CD14-positive monocyte (primary cell): Measurements from ENCODE around the gene TBC1D5. TPM values are rescaled to one million over a fixed set of nuclear protein-coding genes. Genes with fewer than 3 reads are reported as not detected.

Experiments
- DNase-seq, 3 donors: peaks; one replicate each; pipeline ENCODE4 v3.0.0-alpha.2; 2011 to 2022
- H2AFZ ChIP-seq: 2 replicates; pipeline ENCODE4 v1.6.0; 2012; ENCODE audit warnings: mild to moderate bottlenecking, low read depth, low read length, inconsistent platforms; ENCODE audit not compliant: insufficient read depth, poor library complexity, severe bottlenecking
- H3K27ac ChIP-seq, 2 donors: 1 replicate in 1 of 2; 2 replicates in 1 of 2; pipeline ENCODE4 v1.5.1; 2012 to 2013; ENCODE audit warnings: low read length in 2 of 2, control low read depth in 1 of 2, inconsistent platforms in 1 of 2, low read depth in 1 of 2, mild to moderate bottlenecking in 1 of 2
- H3K27me3 ChIP-seq, 2 donors: one replicate each; pipeline versions ENCODE4 v1.6.0 to v1.6.1; 2011 to 2013; ENCODE audit warnings: low read length in 2 of 2; ENCODE audit not compliant: control insufficient read depth in 2 of 2, insufficient read depth in 2 of 2
- H3K36me3 ChIP-seq, 2 donors: replicated peaks in 1 of 2; 1 replicate in 1 of 2; 2 replicates in 1 of 2; pipeline versions ENCODE4 v1.5.1 to v1.6.1; 2012 to 2013; ENCODE audit warnings: low read length in 2 of 2, control low read depth in 1 of 2, inconsistent platforms in 1 of 2, mild to moderate bottlenecking in 1 of 2; ENCODE audit not compliant: insufficient read depth in 2 of 2, control insufficient read depth in 1 of 2
- H3K4me1 ChIP-seq, 2 donors: 1 replicate in 1 of 2; 2 replicates in 1 of 2; pipeline versions ENCODE4 v1.5.1 to v1.6.1; 2012 to 2013; ENCODE audit warnings: low read length in 2 of 2, control low read depth in 1 of 2, inconsistent platforms in 1 of 2, mild to moderate bottlenecking in 1 of 2, moderate library complexity in 1 of 2; ENCODE audit not compliant: insufficient read depth in 2 of 2, control insufficient read depth in 1 of 2
- H3K4me2 ChIP-seq: replicated peaks from 2 replicates; pipeline ENCODE3; 2012; ENCODE audit warnings: low read length, moderate library complexity, mild to moderate bottlenecking; ENCODE audit not compliant: poor library complexity, severe bottlenecking; ENCODE audit errors: extremely low read depth
- H3K4me3 ChIP-seq, 3 experiments: fragments of 200-600 bp in 1 of 3; sonication (generic) in 1 of 3; replicated peaks in 1 of 3; 1 replicate in 2 of 3; 2 replicates in 1 of 3; pipeline ENCODE4 v1.5.1; 2011 to 2013; ENCODE audit warnings: low read length in 3 of 3, mild to moderate bottlenecking in 3 of 3, control low read depth in 2 of 3, low read depth in 2 of 3, inconsistent platforms in 1 of 3, moderate library complexity in 1 of 3
- H3K79me2 ChIP-seq: 2 replicates; pipeline ENCODE4 v1.6.0; 2012; ENCODE audit warnings: mild to moderate bottlenecking, control low read depth, inconsistent platforms, low read length, moderate library complexity; ENCODE audit not compliant: insufficient read depth
- H3K9ac ChIP-seq: 2 replicates; pipeline ENCODE4 v1.6.0; 2017; ENCODE audit warnings: low read length, mild to moderate bottlenecking; ENCODE audit not compliant: insufficient read depth, poor library complexity, severe bottlenecking
- H3K9me3 ChIP-seq, 2 donors: replicated peaks in 1 of 2; 1 replicate in 1 of 2; 2 replicates in 1 of 2; pipeline versions ENCODE4 v1.5.1 to v1.6.1; 2012 to 2013; ENCODE audit warnings: low read length in 2 of 2, control low read depth in 1 of 2; ENCODE audit not compliant: control insufficient read depth in 1 of 2, insufficient read depth in 1 of 2
- H4K20me1 ChIP-seq: 2 replicates; pipeline ENCODE4 v1.6.0; 2012; ENCODE audit warnings: mild to moderate bottlenecking, low read length, control low read depth, moderate library complexity; ENCODE audit not compliant: insufficient read depth
- H3K27ac Mint-ChIP-seq, 7 donors: one replicate each; pipeline ENCODE4 v1.8.0; 2020; ENCODE audit warnings: mild to moderate bottlenecking in 7 of 7, mixed read lengths in 7 of 7, moderate library complexity in 6 of 7, inconsistent platforms in 2 of 7
- H3K27me3 Mint-ChIP-seq, 3 donors: one replicate each; pipeline ENCODE4 v1.8.0; 2021 to 2022; ENCODE audit warnings: low read depth in 3 of 3, mild to moderate bottlenecking in 3 of 3, mixed read lengths in 3 of 3, moderate library complexity in 3 of 3, inconsistent platforms in 1 of 3
- H3K36me3 Mint-ChIP-seq, 2 donors: one replicate each; pipeline ENCODE4 v1.8.0; 2020; ENCODE audit warnings: mixed read lengths in 2 of 2, inconsistent platforms in 1 of 2, mild to moderate bottlenecking in 1 of 2
- H3K4me1 Mint-ChIP-seq: one replicate; pipeline ENCODE4 v1.8.0; 2020; ENCODE audit warnings: mild to moderate bottlenecking, mixed read lengths
- H3K4me3 Mint-ChIP-seq, 2 donors: one replicate each; pipeline ENCODE4 v1.8.0; 2020; ENCODE audit warnings: mild to moderate bottlenecking in 2 of 2, mixed read lengths in 2 of 2, moderate library complexity in 1 of 2
- H3K9me3 Mint-ChIP-seq, 7 donors: one replicate each; pipeline ENCODE4 v1.8.0; 2020 to 2022; ENCODE audit warnings: mixed read lengths in 7 of 7, mild to moderate bottlenecking in 6 of 7, moderate library complexity in 6 of 7, inconsistent platforms in 2 of 7
- WGBS: methylation state at CpG from one replicate; pipeline ENCODE4 v1.1.5; 2013; ENCODE audit warnings: missing lambda C conversion rate; ENCODE audit not compliant: insufficient coverage; 5-methylcytosine and 5-hydroxymethylcytosine counted together
- intact Hi-C, 2 donors: fragments of 100-400 bp; cut with micrococcal nuclease; formaldehyde crosslinking; loops; one replicate each; pipeline versions ENCODE4 v1.15.0 to v1.15.1; 2023
- polyA plus RNA-seq, 3 donors: library from polyadenylated mRNA; depleted of rRNA in 1 of 3; unstranded in 2 of 3; stranded (reverse) in 1 of 3; fragments of 300-500 nt in 2 of 3; fragments of >200 nt in 1 of 3; fragmentation: Illumina TruSeq in 2 of 3; gene quantifications; 1 replicate in 2 of 3; 2 replicates in 1 of 3; pipeline ENCODE4 v1.2.3, GENCODE V29; 2012 to 2021
- TF ChIP-seq, protein P1 (sequence below): fragments of 200-600 bp; IDR thresholded peaks from one replicate; pipeline ENCODE4 v1.8.0; 2022; ENCODE audit warnings: antibody characterized with exemption, mild to moderate bottlenecking

The TBC1D5 gene
- polyA plus RNA-seq, 3 donors = 17.6 to 35.3 (median 21.0) TPM

DNA sequence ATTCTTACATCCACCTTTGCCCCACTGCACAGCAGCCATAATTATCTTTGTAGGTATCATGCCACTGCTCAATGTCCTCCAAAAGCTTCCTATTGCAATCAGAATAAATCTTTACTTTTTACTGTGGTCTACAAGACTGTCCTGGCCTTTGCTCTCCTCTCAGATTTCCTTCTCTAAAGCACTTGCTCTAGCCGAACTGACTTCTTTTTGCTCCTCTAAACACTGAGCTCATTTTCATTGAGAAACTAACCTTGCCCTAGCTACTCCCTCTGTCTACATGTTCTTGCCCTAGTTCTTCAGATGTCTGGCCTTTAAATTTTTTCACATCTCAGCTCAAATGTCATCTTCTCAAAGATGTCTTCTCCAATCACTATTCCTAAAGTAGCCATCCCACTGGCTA lies 342.8 kb downstream of the TBC1D5 start:
- peaks cover 18 to 39% of the 10 kb centered on the region in 2 donors for H3K36me3 ChIP-seq
- DNase-seq = no peak
- peaks cover 0 to 2% (median 0%) of the 10 kb centered on the region in 3 donors for H3K27me3 Mint-ChIP-seq
- peaks cover 30 to 32% of the 10 kb centered on the region in 2 donors for H3K36me3 Mint-ChIP-seq
- H3K4me1 ChIP-seq = peaks cover 10 to 11% of the 10 kb centered on the region in 2 donors
- no peaks in the 10 kb centered on the region for H3K9me3 ChIP-seq
- no peak overlapping the region for H3K4me3 ChIP-seq
- no peak overlapping the region for H3K27ac Mint-ChIP-seq
- H3K4me3 Mint-ChIP-seq = no peak overlapping the region
- no peaks in the 10 kb centered on the region for H4K20me1 ChIP-seq
- no peak overlapping the region for H2AFZ ChIP-seq
- no peak overlapping the region for H3K9ac ChIP-seq
- H3K4me1 Mint-ChIP-seq = peaks cover 6% of the 10 kb centered on the region
- intact Hi-C loops = no loop called here
- H3K27me3 ChIP-seq = no peaks in the 10 kb centered on the region
- WGBS = 80% methylated on average over 1 of the region's 1 CpG
- H3K79me2 ChIP-seq = no peaks in the 10 kb centered on the region
- H3K9me3 Mint-ChIP-seq = no peaks in the 10 kb centered on the region
- peak overlapping the region in 1 of 2 donors; percentile 64 for H3K27ac ChIP-seq
- no peak overlapping the region for H3K4me2 ChIP-seq
- TF ChIP-seq, protein P1, sequence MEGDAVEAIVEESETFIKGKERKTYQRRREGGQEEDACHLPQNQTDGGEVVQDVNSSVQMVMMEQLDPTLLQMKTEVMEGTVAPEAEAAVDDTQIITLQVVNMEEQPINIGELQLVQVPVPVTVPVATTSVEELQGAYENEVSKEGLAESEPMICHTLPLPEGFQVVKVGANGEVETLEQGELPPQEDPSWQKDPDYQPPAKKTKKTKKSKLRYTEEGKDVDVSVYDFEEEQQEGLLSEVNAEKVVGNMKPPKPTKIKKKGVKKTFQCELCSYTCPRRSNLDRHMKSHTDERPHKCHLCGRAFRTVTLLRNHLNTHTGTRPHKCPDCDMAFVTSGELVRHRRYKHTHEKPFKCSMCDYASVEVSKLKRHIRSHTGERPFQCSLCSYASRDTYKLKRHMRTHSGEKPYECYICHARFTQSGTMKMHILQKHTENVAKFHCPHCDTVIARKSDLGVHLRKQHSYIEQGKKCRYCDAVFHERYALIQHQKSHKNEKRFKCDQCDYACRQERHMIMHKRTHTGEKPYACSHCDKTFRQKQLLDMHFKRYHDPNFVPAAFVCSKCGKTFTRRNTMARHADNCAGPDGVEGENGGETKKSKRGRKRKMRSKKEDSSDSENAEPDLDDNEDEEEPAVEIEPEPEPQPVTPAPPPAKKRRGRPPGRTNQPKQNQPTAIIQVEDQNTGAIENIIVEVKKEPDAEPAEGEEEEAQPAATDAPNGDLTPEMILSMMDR = no peak

DNA sequence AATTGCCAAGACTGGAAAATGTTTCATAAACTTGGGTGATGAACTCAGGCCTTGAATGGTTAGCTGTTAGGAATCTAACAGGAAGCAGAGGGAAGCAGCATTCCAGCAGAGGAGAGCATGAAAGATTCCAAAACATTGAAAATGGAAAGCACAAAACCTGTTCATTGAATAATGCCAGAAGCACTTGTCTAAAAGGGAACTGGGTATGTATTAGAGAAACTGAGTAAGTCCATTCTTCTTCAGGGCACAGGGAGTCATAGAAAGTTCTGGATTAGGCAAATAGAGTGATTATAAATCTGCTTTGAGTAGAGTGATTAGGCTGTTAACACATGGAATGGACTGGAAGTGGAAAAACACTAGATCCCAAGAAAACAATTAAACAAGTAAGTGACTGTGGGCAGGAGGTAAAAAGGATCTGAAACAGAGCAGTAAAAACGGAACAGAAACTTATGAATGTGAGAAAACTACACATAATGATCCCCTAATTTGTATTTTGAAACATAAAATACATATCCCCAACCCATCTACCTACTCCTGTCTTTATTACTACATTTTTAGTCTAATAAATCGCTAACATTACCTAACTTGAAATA lies 343.4 kb downstream of the TBC1D5 start:
- Histone ChIP-seq H3K4me2 (no peak overlapping the region), H3K4me3 (no peak overlapping the region), H3K27ac (peak overlapping the region in 1 of 2 donors; percentile 64), H3K4me1 (peaks cover 10 to 11% of the 10 kb centered on the region in 2 donors), H3K9ac (no peak overlapping the region), H4K20me1 (no peaks in the 10 kb centered on the region), H3K27me3 (no peaks in the 10 kb centered on the region), H2AFZ (no peak overlapping the region), H3K79me2 (no peaks in the 10 kb centered on the region), H3K9me3 (no peaks in the 10 kb centered on the region), H3K36me3 (peaks cover 13 to 34% of the 10 kb centered on the region in 2 donors)
- no peak overlapping the region for H3K27ac Mint-ChIP-seq
- TF ChIP-seq, protein P1 = no peak
- no peaks in the 10 kb centered on the region for H3K9me3 Mint-ChIP-seq
- 93% methylated on average over 1 of the region's 2 CpGs for WGBS
- DNase-seq = no peak
- peaks cover 0 to 2% (median 0%) of the 10 kb centered on the region in 3 donors for H3K27me3 Mint-ChIP-seq
- intact Hi-C loops = no loop called here
- H3K36me3 Mint-ChIP-seq = peaks cover 25 to 27% of the 10 kb centered on the region in 2 donors
- H3K4me1 Mint-ChIP-seq = peaks cover 7% of the 10 kb centered on the region
- no peak overlapping the region for H3K4me3 Mint-ChIP-seq
